IMR-90 (cell line): ENCODE results near the gene SLC35A4.

Experiments
- CEBPB ChIP-seq: IDR thresholded peaks from 2 replicates; pipeline ENCODE4 v1.6.1; 2012; ENCODE audit warnings: low read depth, low read length, improper control_type of control experiment
- CHD1 ChIP-seq: IDR thresholded peaks from 2 replicates; pipeline ENCODE4 v1.6.1; 2012; ENCODE audit warnings: low read depth, low read length, improper control_type of control experiment
- FOS ChIP-seq: fragments of 150-350 bp; IDR thresholded peaks from 2 replicates; pipeline ENCODE4 v1.6.1; 2016; ENCODE audit warnings: low read depth, low read length
- MAFK ChIP-seq: IDR thresholded peaks from 2 replicates; pipeline ENCODE4 v1.6.1; 2012; ENCODE audit warnings: low read depth, low read length, improper control_type of control experiment
- MAZ ChIP-seq: IDR thresholded peaks from 2 replicates; pipeline ENCODE4 v1.6.1; 2012; ENCODE audit warnings: low read depth, mild to moderate bottlenecking, low read length, improper control_type of control experiment, moderate library complexity, borderline replicate concordance
- MXI1 ChIP-seq: IDR thresholded peaks from 2 replicates; pipeline ENCODE4 v1.6.1; 2012; ENCODE audit warnings: low read depth, mild to moderate bottlenecking, low read length, moderate library complexity, borderline replicate concordance
- POLR2A ChIP-seq: IDR thresholded peaks from 2 replicates; pipeline ENCODE4 v1.6.1; 2012; ENCODE audit warnings: mild to moderate bottlenecking, low read depth, low read length
- RAD21 ChIP-seq: IDR thresholded peaks from 2 replicates; pipeline ENCODE4 v1.6.1; 2012; ENCODE audit warnings: low read length, improper control_type of control experiment
- RCOR1 ChIP-seq: IDR thresholded peaks from 2 replicates; pipeline ENCODE4 v1.6.1; 2012; ENCODE audit warnings: mild to moderate bottlenecking, low read length, improper control_type of control experiment; ENCODE audit not compliant: insufficient replicate concordance
- RFX5 ChIP-seq: IDR thresholded peaks from 2 replicates; pipeline ENCODE4 v1.8.0; 2012; ENCODE audit warnings: low read depth, mild to moderate bottlenecking, low read length, moderate library complexity
- SMC3 ChIP-seq: fragments of 150-350 bp; IDR thresholded peaks from 2 replicates; pipeline ENCODE4 v1.6.1; 2016; ENCODE audit warnings: low read depth, mild to moderate bottlenecking, antibody characterized with exemption, low read length, moderate library complexity
- TF ChIP-seq, protein P1 (sequence below): conservative IDR thresholded peaks from 2 replicates; pipeline ENCODE4 v1.5.1; 2012; ENCODE audit warnings: mild to moderate bottlenecking, low read depth, low read length, improper control_type of control experiment
- TF ChIP-seq, protein P2 (sequence below): fragments of 150-350 bp; IDR thresholded peaks from 2 replicates; pipeline ENCODE4 v1.6.1; 2017; ENCODE audit warnings: mild to moderate bottlenecking, antibody characterized with exemption, low read length, low read depth
- TF ChIP-seq, protein P3 (sequence below): fragments of 150-350 bp; IDR thresholded peaks from 2 replicates; pipeline ENCODE4 v1.6.1; 2016; ENCODE audit warnings: low read depth, mild to moderate bottlenecking, low read length, moderate library complexity, borderline replicate concordance

DNA sequence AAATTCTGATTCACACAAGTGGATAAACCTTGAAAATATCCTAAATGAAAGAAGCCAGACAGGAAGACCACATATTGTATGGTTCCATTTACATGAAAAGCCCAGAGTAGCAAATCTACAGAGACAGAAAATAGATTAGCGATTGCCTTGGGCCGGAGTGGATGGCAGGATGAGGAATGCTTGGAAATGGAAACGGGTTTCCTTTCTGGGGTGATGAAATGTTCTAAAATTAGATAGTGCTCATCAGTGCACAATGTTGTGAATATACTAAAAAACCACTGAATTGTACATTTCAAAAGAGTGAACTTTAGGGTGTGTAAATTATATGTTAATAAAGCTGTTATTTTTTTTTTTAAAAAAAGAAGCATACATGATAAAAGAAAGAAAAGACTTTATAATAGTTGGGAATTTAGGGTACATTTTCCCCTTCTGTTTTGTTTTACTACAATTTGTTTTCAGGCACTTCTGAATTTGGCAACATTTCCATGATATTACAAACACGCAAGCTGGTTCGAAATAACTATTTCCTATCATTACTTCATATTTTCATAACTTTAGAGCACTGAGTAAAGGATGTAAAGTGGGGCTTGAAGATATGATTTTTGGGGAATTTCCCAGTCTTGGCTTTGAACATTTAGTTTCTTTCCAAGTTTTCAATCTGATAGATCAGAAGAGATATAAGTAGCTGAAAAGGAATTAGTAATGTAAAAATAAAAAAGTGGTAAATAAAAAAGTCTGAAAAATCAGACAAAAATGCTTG, 23.9 kb downstream of the SLC35A4 start:
- TF ChIP-seq MXI1 (no peak), SMC3 (no peak), MAZ (no peak), POLR2A (no peak), CEBPB (no peak), RAD21 (no peak), RFX5 (no peak), RCOR1 (no peak), CHD1 (no peak), FOS (no peak), MAFK (no peak)
- TF ChIP-seq, protein P1, sequence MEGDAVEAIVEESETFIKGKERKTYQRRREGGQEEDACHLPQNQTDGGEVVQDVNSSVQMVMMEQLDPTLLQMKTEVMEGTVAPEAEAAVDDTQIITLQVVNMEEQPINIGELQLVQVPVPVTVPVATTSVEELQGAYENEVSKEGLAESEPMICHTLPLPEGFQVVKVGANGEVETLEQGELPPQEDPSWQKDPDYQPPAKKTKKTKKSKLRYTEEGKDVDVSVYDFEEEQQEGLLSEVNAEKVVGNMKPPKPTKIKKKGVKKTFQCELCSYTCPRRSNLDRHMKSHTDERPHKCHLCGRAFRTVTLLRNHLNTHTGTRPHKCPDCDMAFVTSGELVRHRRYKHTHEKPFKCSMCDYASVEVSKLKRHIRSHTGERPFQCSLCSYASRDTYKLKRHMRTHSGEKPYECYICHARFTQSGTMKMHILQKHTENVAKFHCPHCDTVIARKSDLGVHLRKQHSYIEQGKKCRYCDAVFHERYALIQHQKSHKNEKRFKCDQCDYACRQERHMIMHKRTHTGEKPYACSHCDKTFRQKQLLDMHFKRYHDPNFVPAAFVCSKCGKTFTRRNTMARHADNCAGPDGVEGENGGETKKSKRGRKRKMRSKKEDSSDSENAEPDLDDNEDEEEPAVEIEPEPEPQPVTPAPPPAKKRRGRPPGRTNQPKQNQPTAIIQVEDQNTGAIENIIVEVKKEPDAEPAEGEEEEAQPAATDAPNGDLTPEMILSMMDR = no peak
- TF ChIP-seq, protein P2, sequence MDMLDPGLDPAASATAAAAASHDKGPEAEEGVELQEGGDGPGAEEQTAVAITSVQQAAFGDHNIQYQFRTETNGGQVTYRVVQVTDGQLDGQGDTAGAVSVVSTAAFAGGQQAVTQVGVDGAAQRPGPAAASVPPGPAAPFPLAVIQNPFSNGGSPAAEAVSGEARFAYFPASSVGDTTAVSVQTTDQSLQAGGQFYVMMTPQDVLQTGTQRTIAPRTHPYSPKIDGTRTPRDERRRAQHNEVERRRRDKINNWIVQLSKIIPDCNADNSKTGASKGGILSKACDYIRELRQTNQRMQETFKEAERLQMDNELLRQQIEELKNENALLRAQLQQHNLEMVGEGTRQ = no peak
- TF ChIP-seq, protein P3, sequence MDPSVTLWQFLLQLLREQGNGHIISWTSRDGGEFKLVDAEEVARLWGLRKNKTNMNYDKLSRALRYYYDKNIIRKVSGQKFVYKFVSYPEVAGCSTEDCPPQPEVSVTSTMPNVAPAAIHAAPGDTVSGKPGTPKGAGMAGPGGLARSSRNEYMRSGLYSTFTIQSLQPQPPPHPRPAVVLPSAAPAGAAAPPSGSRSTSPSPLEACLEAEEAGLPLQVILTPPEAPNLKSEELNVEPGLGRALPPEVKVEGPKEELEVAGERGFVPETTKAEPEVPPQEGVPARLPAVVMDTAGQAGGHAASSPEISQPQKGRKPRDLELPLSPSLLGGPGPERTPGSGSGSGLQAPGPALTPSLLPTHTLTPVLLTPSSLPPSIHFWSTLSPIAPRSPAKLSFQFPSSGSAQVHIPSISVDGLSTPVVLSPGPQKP = no peak
